Heart left ventricle (tissue), 16 donors: ENCODE measurements around the gene CST1. TPM values are rescaled to one million over a fixed set of nuclear protein-coding genes. Genes with fewer than 3 reads are reported as not detected.

Source experiments
- ATAC-seq, 4 donors: fragments of 200-7000 bp; cut with Tn5 transposase; one replicate each; pipeline ENCODE4 v1.9.1; 2020 to 2022; ENCODE audit warnings: moderate library complexity in 4 of 4, mild to moderate bottlenecking in 3 of 4, moderate number of reproducible peaks in 1 of 4
- DNase-seq, 5 donors: peaks; one replicate each; pipeline ENCODE4 v3.0.0-alpha.2; 2020
- H3K27ac ChIP-seq, 12 donors: fragments of 200-600 bp; sonication (generic) in 4 of 12; one replicate each; pipeline versions ENCODE4 v1.5.0 to v1.8.0; 2016 to 2022; ENCODE audit warnings: mild to moderate bottlenecking in 2 of 12
- H3K27me3 ChIP-seq, 9 donors: fragments of 200-600 bp; sonication (generic) in 2 of 9; one replicate each; pipeline versions ENCODE4 v1.5.1 to v1.8.0; 2016 to 2022; ENCODE audit warnings: mild to moderate bottlenecking in 3 of 9
- H3K36me3 ChIP-seq, 9 donors: fragments of 200-600 bp; sonication (generic) in 2 of 9; one replicate each; pipeline versions ENCODE4 v1.5.0 to v1.8.0; 2018 to 2022; ENCODE audit warnings: mild to moderate bottlenecking in 2 of 9
- H3K4me1 ChIP-seq, 12 donors: fragments of 200-600 bp; sonication (generic) in 4 of 12; one replicate each; pipeline versions ENCODE4 v1.5.0 to v1.8.0; 2016 to 2022; ENCODE audit warnings: mild to moderate bottlenecking in 3 of 12
- H3K4me3 ChIP-seq, 12 donors: fragments of 200-600 bp; sonication (generic) in 4 of 12; one replicate each; pipeline versions ENCODE4 v1.5.0 to v1.8.0; 2017 to 2022; ENCODE audit warnings: mild to moderate bottlenecking in 9 of 12, moderate library complexity in 4 of 12
- H3K9me3 ChIP-seq, 12 donors: fragments of 200-600 bp; sonication (generic) in 4 of 12; one replicate each; pipeline versions ENCODE4 v1.5.0 to v1.8.0; 2016 to 2022; ENCODE audit warnings: mild to moderate bottlenecking in 1 of 12
- CTCF ChIP-seq, 12 donors: fragments of 200-600 bp; sonication (generic) in 4 of 12; IDR thresholded peaks; one replicate each; pipeline versions ENCODE4 v1.5.0 to v1.8.0; 2018 to 2022; ENCODE audit warnings: antibody characterized with exemption in 12 of 12, mild to moderate bottlenecking in 5 of 12
- POLR2A ChIP-seq, 2 donors: fragments of 450-650 bp; IDR thresholded peaks; one replicate each; pipeline ENCODE4 v1.6.1; 2017; ENCODE audit warnings: antibody characterized with exemption in 2 of 2, mild to moderate bottlenecking in 2 of 2, moderate library complexity in 2 of 2
- WGBS, 4 donors: extraction: QIAGEN DNeasy Blood & Tissue Kit in 2 of 4; methylation state at CpG; one replicate each; pipeline versions ENCODE4 v1.1.5 to v1.1.7; 2013 to 2018; 5-methylcytosine and 5-hydroxymethylcytosine counted together
- intact Hi-C, 10 donors: fragments of 100-400 bp; cut with DNase I; formaldehyde crosslinking; loops; one replicate each; pipeline versions ENCODE4 v1.11.1 to v1.14.2; 2022
- polyA plus RNA-seq, 2 donors: library from polyadenylated mRNA; stranded (reverse); fragments of 200-250 nt; gene quantifications; one replicate each; pipeline ENCODE4 v1.2.3, GENCODE V29; 2013
- total RNA-seq, 9 donors: library from RNA; depleted of rRNA in 2 of 9; stranded (reverse); fragments of >200 nt in 2 of 9; fragmentation: NEBNext Ultra II Directional in 3 of 9; extraction: Animal tissue kit (Norgen Biotek cat#: 25700) in 3 of 9; gene quantifications; one replicate each; pipeline versions ENCODE4 v1.1.0 to v1.2.4, GENCODE V29; 2016 to 2023
- donor health status: ischemic (EF 13 %, LVEDD 7.1; RV severe dilation, severe dysfunction).
- donor health status: healthy with polysubstance abuse.
- donor health status: DM: no; HTN: yes; CAD: no.
- donor health status: DM: no; HTN: no; CAD: no.
- donor health status: ischemic (EF 25% LVEDD 6.9; RV normal size, moderate dysfunction).
- donor health status: ischemic (EF 25% LVEDD 5.7; RV mildly dilated, moderate dysfunction).
- donor health status: healthy.
- donor health status: DM: yes; HTN: yes; CAD: no.
- donor health status: ischemic (EF 35%, LVEDD 5.7; RV mildly dilated, moderate dysfunction).
- donor health status: nonischemic (EF 11% LVEDD 7.7; RV severe dilation, severe dysfunction).
- donor health status: DM: yes; HTN: yes; CAD: no.
- donor health status: PGD.
- donor health status: ischemic (EF 29% LVEDD 5.4; RV normal size, mild dysfunction).
- donor health status: nonischemic (EF 23%, LVEDD 6.1; RV moderate dilation, normal function).

CST1 gene
- total and polyA plus RNA-seq, 11 donors = not detected

DNA sequence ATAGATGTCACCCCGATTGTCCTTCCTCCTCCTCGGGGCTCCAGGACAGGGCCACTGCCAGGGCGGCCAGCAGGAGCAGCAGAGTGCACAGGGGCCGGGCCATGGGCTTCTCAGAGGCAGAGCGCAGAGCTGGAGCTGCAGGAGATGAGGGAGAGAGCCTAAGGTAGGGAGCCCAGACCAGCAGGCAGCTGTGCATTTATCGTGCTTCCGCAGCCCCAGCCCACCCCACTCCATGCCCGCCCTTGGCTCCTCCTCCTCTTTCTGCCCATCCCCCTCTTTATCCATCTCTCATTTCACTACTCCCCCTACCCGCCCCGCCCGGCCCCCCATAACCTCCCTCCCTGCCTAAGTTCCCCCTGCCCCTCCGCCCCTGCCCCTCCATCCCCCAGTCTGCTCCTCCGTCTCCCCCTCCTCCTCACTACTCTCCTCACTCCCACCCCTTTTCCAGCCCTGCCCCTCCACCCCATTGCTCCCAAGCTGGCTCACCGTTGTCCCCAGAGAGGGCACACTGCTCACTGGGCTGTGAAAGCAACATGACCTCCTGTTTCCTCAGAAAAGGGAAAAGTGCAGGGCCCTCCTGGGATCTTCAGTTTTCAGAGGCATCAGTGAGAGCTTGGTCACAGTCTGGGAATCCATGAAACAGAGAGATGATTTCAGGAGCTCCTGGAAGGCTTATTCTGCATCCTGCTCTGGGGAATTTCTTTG lies 25.5 kb upstream of the CST1 start:
- Histone ChIP-seq H3K27ac (no peak overlapping the region), H3K4me1 (no peaks in the 10 kb centered on the region), H3K36me3 (no peaks in the 10 kb centered on the region), H3K9me3 (peaks cover 0 to 4% (median 0%) of the 10 kb centered on the region in 12 donors), H3K4me3 (no peak overlapping the region), H3K27me3 (no peaks in the 10 kb centered on the region)
- no peak for DNase-seq
- WGBS, 4 donors = 19 to 27% (median 23%) methylated on average over 12 to 14 of the region's 14 CpGs
- TF ChIP-seq POLR2A (IDR thresholded peaks at IDR 0.05) = no peak
- no peak for TF ChIP-seq CTCF (IDR thresholded peaks at IDR 0.05)
- intact Hi-C loops = no loop called here
- ATAC-seq = peak in 1 of 4 donors; percentile 33

DNA sequence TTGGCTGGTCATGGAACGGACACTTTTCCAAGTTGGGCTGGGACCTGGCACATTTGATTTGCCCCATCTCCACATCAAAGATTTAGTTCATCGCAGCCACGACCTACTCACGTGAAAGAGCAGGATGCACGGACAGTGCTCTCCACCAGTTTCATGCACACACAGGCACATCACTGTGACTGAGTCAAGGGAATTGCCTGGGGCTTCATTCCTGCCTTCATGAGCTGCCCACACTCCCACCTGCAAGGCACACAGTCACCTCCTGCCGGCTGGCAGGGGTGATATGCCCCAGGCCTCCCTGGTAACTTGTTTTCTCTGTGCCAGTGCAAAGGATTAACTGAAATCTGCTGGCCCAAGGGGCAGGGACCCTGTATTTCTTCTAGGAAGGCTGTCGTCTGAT lies 23.3 kb upstream of the CST1 start:
- no peak for TF ChIP-seq POLR2A (IDR thresholded peaks at IDR 0.05)
- TF ChIP-seq CTCF (IDR thresholded peaks at IDR 0.05) = no peak
- Histone ChIP-seq H3K4me1 (no peaks in the 10 kb centered on the region), H3K27ac (no peak overlapping the region), H3K36me3 (no peaks in the 10 kb centered on the region), H3K27me3 (no peaks in the 10 kb centered on the region), H3K9me3 (no peaks in the 10 kb centered on the region), H3K4me3 (no peak overlapping the region)
- 76 to 90% (median 79%) methylated on average over 7 of the region's 7 CpGs for WGBS, 4 donors
- no peak for ATAC-seq
- intact Hi-C loops = no loop called here
- no peak for DNase-seq

DNA sequence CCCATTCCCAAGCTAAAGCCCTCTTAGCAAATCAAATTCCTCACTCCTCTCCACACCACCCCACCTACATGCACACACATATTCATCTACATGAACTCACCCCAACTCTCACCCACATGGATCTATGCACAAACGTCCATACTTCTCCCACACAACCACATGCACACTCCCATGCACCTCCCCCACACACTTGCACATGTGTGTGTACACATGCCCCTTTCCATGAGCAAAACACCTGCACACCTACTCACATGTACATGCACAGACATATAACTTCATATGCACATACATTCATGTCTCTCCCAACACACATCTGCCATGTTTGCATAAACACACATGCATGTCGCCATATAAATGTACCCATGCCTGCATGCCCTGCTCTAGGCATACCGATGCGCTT lies 22.8 kb upstream of the CST1 start:
- no peak for ATAC-seq
- WGBS, 4 donors = 85 to 89% (median 87%) methylated on average over 4 of the region's 4 CpGs

GRCh38 chr20:23773127-23773526 lies 22.4 kb upstream of the CST1 start:
- H3K27me3 ChIP-seq = no peaks in the 10 kb centered on the region
- no peaks in the 10 kb centered on the region for H3K4me1 ChIP-seq
- ATAC-seq (no peak), DNase-seq (no peak)
- H3K9me3 ChIP-seq = no peaks in the 10 kb centered on the region
- intact Hi-C loops = no loop called here
- H3K36me3 ChIP-seq = no peaks in the 10 kb centered on the region
- H3K4me3 ChIP-seq = no peak overlapping the region
- 82 to 92% (median 89%) methylated on average over 8 of the region's 8 CpGs for WGBS, 4 donors
- TF ChIP-seq CTCF (IDR thresholded peaks at IDR 0.05) = no peak
- TF ChIP-seq POLR2A (IDR thresholded peaks at IDR 0.05) = no peak
- H3K27ac ChIP-seq = no peak overlapping the region

More for the DNA sequence above, 22.8 kb upstream of the CST1 start:
- Histone ChIP-seq H3K27me3 (no peaks in the 10 kb centered on the region), H3K4me3 (no peak overlapping the region), H3K4me1 (no peaks in the 10 kb centered on the region), H3K9me3 (no peaks in the 10 kb centered on the region), H3K27ac (no peak overlapping the region), H3K36me3 (no peaks in the 10 kb centered on the region)
- no peak for DNase-seq
- intact Hi-C loops = no loop called here
- TF ChIP-seq POLR2A (IDR thresholded peaks at IDR 0.05) = no peak
- TF ChIP-seq CTCF (IDR thresholded peaks at IDR 0.05) = no peak
